AG09319 (cell line): ENCODE results near the gene PIGQ.

Source experiments
- DNase-seq: peaks from one replicate; pipeline ENCODE4 v3.0.0-alpha.2; 2010; ENCODE audit warnings: low read depth; ENCODE audit errors: extremely low read depth
- TF ChIP-seq, protein P1 (sequence below): IDR thresholded peaks from 2 replicates; pipeline ENCODE4 v1.5.1; 2011; ENCODE audit warnings: low read depth, mild to moderate bottlenecking, inconsistent platforms, low read length, moderate library complexity

PIGQ gene

DNA sequence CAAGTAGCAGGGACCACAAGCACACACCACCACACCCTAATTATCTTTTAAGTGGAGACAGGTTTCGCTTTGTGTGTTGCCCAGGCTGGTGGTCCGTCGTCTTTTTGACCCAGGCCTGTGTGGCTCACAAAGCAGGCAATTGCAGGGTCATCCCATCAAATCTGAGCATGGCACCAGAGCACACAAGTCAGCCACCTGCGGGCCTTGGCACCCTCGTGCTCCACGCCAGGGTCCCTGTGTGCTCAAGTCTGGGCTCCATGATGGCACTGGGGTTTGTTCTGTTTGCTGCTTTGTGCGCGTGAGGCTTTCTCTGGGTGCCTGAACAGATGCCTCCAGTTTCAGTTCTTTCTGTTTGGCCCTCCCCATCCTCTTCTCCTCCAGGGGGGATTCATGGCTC lies 44.6 kb upstream of the PIGQ start:
- DNase-seq, result no peak
- TF ChIP-seq, protein P1, sequence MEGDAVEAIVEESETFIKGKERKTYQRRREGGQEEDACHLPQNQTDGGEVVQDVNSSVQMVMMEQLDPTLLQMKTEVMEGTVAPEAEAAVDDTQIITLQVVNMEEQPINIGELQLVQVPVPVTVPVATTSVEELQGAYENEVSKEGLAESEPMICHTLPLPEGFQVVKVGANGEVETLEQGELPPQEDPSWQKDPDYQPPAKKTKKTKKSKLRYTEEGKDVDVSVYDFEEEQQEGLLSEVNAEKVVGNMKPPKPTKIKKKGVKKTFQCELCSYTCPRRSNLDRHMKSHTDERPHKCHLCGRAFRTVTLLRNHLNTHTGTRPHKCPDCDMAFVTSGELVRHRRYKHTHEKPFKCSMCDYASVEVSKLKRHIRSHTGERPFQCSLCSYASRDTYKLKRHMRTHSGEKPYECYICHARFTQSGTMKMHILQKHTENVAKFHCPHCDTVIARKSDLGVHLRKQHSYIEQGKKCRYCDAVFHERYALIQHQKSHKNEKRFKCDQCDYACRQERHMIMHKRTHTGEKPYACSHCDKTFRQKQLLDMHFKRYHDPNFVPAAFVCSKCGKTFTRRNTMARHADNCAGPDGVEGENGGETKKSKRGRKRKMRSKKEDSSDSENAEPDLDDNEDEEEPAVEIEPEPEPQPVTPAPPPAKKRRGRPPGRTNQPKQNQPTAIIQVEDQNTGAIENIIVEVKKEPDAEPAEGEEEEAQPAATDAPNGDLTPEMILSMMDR, result no peak

DNA sequence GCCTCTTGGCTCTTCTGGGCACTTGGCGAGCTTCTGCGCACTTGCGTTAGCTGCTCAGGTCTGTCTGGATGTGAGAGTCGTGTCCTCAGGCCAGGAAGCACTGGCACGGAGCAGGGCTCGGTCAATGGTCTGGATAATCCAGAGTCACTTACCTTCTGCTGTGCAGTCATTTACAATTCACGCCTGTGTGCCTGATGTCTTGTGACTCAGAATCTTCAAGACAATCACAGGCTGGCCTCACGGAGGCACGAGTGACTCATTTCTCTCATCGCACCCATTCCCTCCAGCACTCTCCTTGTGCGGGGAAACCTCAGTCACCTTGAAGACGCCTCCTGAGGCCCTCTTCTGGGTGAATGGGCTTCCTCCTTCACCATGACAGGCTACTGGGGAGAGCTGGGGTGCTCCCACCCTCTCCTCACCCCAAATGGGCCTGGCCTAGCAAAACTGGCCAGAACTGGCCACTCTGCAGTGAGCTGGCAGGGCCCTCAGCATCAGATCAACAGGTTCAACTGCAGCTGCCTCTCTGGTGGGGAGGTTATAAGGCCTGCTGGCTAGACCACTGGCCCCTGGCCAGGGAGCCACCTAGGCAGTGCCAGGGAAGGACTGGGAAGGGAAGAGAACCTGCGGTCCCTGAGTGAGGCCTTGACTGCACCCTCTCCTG lies 44.1 kb upstream of the PIGQ start:
- DNase-seq, result peak; percentile 29
- TF ChIP-seq, protein P1, result no peak

DNA sequence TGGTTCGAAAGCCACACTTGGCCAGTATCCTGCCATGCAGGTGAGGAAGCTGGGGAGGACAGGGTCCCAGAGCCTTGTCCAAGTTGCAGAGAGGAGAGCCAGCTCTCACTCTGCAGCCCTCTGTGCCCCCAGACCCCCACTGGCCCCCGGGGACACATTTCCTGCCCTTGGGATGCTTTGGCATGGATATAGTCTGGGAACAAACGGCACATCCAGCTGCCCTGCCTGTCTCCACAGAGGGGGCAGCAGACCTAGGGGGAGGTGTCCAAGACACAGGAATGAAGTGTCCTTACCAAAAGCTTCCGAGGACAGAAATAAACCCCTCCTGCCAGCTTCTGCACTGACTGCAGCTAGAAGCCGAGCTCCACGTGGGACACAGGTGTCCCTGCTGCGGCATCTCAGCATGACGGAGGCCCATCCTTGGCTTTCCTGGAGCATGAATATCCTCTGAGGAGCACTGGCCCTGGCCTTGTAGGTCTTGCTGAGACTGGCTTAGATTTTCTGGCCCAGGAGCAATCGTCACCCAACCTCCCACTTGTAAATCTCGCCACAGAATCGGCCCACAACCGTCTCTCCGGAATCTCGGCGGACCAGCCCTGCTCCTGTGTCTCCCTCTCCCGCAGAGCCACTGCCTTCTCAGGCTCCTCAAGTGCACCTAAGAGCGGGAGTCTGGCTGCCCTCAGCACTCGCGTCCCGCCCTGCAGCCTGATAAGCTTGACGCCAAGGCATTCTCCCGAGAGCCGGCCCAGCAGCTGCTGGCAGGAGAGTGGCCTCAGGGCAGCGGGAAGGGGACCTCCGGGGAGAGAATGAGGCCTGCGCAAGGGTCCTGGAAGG lies 43.4 kb upstream of the PIGQ start:
- DNase-seq, result no peak
- TF ChIP-seq, protein P1, result no peak

DNA sequence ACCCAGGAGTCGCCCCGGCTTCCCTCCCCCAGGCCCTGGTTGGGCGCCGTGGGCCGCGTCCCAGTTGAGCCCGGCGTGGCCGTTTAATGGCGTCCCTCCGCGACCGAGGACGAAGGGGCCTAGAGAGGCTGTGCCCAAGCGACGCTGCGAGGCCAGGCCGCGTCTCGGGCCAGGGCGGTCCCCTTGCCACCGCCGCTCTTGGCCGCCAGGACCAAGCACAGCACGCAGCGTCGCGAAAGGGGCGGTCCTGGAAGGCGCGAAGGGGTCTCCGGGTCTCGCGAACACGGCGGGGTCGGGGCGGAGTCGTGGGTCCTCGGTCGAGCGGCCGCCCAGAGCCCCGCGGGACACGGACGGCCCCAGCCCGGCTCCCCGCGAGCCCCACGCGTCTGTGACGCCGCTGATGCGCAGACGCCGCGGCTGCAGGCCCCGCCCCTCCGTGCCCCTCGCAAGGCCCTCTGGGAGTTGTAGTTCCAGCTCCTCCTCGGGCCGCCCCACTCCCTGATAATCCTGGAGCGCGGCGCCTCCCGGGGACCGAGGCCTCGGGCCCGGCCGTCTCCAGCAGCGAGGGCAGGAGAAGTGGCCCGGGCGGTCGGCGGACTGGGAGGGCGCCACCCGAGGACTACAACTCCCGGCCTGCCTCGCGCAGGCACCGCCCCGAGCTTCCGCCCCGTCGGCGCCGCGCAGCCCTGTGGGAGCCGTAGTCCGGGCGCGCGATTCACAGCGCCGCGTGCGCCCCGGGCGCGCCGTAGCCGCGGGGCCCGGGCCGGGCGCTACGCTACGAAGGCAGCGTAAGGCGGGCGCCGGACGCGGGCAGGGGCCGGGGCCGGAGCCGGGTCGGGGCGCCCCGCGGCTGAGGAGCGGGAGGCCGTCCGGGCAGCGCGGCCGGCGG lies 42.5 kb upstream of the PIGQ start, which contains the start of gene CAPN15:
Gene CAPN15, plus strand, starts transcription at position 698 of the 889 bp plus-strand sequence. CDS start 19,127 bp downstream, outside the sequence.
- TF ChIP-seq, protein P1, result no peak
- DNase-seq, result peak; percentile 69

DNA sequence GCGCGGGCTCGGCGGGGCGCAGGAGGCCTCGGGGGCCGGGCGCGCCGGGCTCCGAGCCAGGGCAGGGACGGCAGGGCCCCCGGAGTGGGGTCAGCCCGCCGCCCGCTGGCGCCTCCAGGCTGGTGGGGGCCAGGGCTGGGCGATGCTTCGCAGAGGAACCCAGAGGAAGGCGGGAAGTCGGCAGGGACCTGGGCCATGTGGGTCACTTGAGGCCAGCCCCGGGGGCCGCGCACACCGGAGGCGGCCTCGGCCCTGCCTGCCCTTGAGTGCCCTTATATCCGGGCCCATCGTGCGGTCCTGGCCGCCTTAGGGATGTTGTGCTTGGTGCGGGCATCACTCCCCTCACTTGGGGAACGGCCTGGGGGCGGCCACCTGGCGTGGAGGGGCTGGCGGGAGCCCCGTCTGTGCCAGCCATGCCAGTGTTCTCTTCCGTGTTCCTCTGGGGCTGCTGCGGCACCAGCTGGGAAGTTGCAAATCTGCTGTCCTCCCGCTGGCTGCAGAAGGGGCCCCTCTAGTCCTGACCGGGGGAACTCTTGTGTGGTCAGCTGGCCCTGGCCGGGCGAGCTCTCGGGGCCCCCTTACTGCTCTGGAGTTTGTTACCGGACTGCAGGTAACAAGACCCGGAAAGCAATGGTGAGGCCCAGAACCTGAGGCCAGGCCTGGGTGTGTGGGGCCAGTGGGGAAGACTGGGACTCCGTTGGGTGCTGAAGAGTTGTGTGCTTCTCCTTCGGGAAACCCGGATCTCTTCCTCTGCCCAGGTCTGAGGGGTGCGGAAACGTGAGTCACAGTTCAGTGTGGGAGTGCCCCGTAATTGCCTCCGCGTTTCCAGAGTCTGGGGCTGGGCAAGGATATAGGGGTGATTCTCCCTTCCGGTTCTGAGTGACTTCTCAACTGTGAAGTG lies 41.4 kb upstream of the PIGQ start:
- DNase-seq, result no peak
- TF ChIP-seq, protein P1, result no peak

DNA sequence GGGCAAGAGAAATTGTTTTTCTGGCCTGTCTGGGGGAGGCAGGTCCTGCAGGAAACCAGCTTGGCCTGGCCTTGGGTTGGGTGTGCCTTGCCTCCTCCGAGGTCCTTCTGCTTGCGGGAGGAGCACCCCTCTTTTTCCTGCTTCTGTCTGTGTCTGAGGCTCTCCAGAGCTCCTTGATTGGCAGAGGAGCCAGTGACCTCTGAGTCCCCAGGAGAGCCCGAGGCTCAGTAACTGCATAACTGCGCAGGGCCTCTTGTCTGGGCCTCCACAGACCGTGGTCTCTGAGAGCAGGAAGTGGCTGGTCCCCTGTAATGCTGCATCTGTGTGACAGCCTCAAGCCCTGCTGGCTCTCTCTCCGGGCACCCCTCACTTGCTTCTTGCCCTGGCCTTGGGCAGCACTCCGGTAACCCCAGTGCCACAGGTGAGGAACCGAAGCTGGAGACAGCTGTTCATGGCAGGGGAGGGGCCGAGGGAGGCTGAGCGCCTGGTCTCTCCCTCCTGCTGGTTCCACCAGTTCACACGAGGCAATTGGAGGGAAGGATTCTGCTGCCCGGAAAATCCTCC lies 40.7 kb upstream of the PIGQ start:
- TF ChIP-seq, protein P1, result no peak
- no peak for DNase-seq
